ENCODE results near the gene MCM10. TPM values are rescaled to one million over a fixed set of nuclear protein-coding genes. Genes with fewer than 3 reads are reported as not detected.

Gene MCM10
- total RNA-seq, 4 donors from 2014 or later = 0.41 to 0.75 (median 0.62) TPM

GRCh38 chr10:13117841-13118783 lies 43.2 kb upstream of the MCM10 start:
- H3K36me3 ChIP-seq = peaks cover 0 to 55% (median 14%) of the 10 kb centered on the region in 4 donors
- no peak for DNase-seq
- H3K9me3 ChIP-seq = no peaks in the 10 kb centered on the region
- 50 to 70% methylated on average over 6 to 14 of the region's 14 CpGs for WGBS, 2 donors (ENCODE audit: low coverage in 1 of 2)
- TF ChIP-seq POLR2A (IDR thresholded peaks at IDR 0.05) (no peak), CTCF (IDR thresholded peaks at IDR 0.05) (no peak), EP300 (IDR thresholded peaks at IDR 0.05; ENCODE audit: low read depth) (no peak), POLR2AphosphoS5 (IDR thresholded peaks at IDR 0.05) (no peak)
- intact Hi-C loops (cut with DNase I; ENCODE audit: low total_unique reads) (no loop called here), in situ Hi-C loops (cut with MboI; ENCODE audit: low pct_ligation_motif_present in 1 of 4, low pct_unique_long_range_greater_than_20kb in 1 of 4, low sequenced_read_pairs in 3 of 4) (no loop called here)
- H3K27ac ChIP-seq = no peak overlapping the region
- H3K27me3 ChIP-seq = no peaks in the 10 kb centered on the region
- no peak overlapping the region for H3K4me3 ChIP-seq
- H3K4me1 ChIP-seq = peaks cover 0 to 13% (median 5%) of the 10 kb centered on the region in 4 donors

DNA sequence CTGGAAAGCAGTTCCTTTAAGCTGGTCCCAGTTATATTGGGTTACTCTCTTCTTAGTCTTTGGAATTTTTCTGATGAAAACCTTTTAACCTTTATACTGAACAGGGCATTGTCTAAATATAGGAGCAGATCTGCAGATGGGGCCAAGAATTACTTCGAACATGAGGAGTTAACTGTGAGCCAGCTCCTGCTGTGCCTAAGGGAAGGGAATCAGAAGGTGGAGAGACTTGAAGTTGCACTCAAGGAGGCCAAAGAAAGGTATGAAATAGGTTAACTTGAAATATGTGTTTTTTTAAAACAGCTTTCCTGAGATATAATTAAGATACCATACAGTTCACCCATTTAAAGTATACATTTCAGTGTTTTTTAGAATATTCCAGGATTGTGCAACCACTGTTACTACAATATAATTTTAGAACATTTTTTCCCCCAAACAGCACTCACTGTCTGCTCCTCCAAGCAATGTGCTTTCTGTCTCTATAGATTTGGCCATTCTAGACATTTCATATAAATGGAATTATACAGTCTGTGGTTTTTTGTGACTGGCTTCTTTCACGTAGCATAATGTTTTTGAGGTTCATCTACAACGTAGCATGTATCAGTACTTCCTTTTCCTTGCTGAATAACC lies 42.5 kb upstream of the MCM10 start:
- Histone ChIP-seq H3K36me3 (peaks cover 0 to 55% (median 14%) of the 10 kb centered on the region in 4 donors), H3K27me3 (no peaks in the 10 kb centered on the region), H3K27ac (no peak overlapping the region), H3K4me3 (no peak overlapping the region), H3K4me1 (peaks cover 0 to 13% (median 5%) of the 10 kb centered on the region in 4 donors), H3K9me3 (no peaks in the 10 kb centered on the region)
- no peak for DNase-seq
- intact Hi-C loops (cut with DNase I; ENCODE audit: low total_unique reads) = no loop called here
- WGBS, 2 donors (ENCODE audit: low coverage in 1 of 2) = 83 to 91% methylated on average over 3 of the region's 3 CpGs
- in situ Hi-C loops (cut with MboI; ENCODE audit: low pct_ligation_motif_present in 1 of 4, low pct_unique_long_range_greater_than_20kb in 1 of 4, low sequenced_read_pairs in 3 of 4) = no loop called here
- no peak for TF ChIP-seq POLR2A (IDR thresholded peaks at IDR 0.05)
- no peak for TF ChIP-seq EP300 (IDR thresholded peaks at IDR 0.05; ENCODE audit: low read depth)
- no peak for TF ChIP-seq POLR2AphosphoS5 (IDR thresholded peaks at IDR 0.05)
- TF ChIP-seq CTCF (IDR thresholded peaks at IDR 0.05) = no peak

- intact Hi-C loops (cut with DNase I; ENCODE audit: low total_unique reads) = no loop called here
- 83 to 91% methylated on average over 10 of the region's 10 CpGs for WGBS, 2 donors (ENCODE audit: low coverage in 1 of 2)
- no peaks in the 10 kb centered on the region for H3K9me3 ChIP-seq
- no peaks in the 10 kb centered on the region for H3K27me3 ChIP-seq
- H3K27ac ChIP-seq = no peak overlapping the region
- no peak for DNase-seq
- peaks cover 0 to 71% (median 20%) of the 10 kb centered on the region in 4 donors for H3K36me3 ChIP-seq
- TF ChIP-seq POLR2AphosphoS5 (IDR thresholded peaks at IDR 0.05) = peak in 2 of 3 donors; percentile 9 to 33
- no peak for TF ChIP-seq CTCF (IDR thresholded peaks at IDR 0.05)
- peaks cover 0 to 9% (median 5%) of the 10 kb centered on the region in 4 donors for H3K4me1 ChIP-seq
- H3K4me3 ChIP-seq = no peak overlapping the region
- in situ Hi-C loops (cut with MboI; ENCODE audit: low pct_ligation_motif_present in 1 of 4, low pct_unique_long_range_greater_than_20kb in 1 of 4, low sequenced_read_pairs in 3 of 4) = no loop called here
Observed at GRCh38 chr10:13120786-13121499, 40.4 kb upstream of the MCM10 start.

GRCh38 chr10:13121500-13121854 lies 39.9 kb upstream of the MCM10 start:
- DNase-seq = no peak
- Histone ChIP-seq H3K27me3 (no peaks in the 10 kb centered on the region), H3K4me3 (no peak overlapping the region), H3K9me3 (no peaks in the 10 kb centered on the region), H3K36me3 (peaks cover 0 to 74% (median 21%) of the 10 kb centered on the region in 4 donors), H3K4me1 (peaks cover 0 to 4% (median 4%) of the 10 kb centered on the region in 4 donors), H3K27ac (no peak overlapping the region)
- in situ Hi-C loops (cut with MboI; ENCODE audit: low pct_ligation_motif_present in 1 of 4, low pct_unique_long_range_greater_than_20kb in 1 of 4, low sequenced_read_pairs in 3 of 4) (no loop called here), intact Hi-C loops (cut with DNase I; ENCODE audit: low total_unique reads) (no loop called here)
- no peak for TF ChIP-seq POLR2A (IDR thresholded peaks at IDR 0.05)
- TF ChIP-seq EP300 (IDR thresholded peaks at IDR 0.05; ENCODE audit: low read depth) = no peak
- TF ChIP-seq CTCF (IDR thresholded peaks at IDR 0.05) = no peak
- TF ChIP-seq POLR2AphosphoS5 (IDR thresholded peaks at IDR 0.05) = no peak
- WGBS, 2 donors (ENCODE audit: low coverage in 1 of 2) = 75 to 95% methylated on average over 1 of the region's 1 CpG
